ENCODE data around the gene ARL3. TPM values are rescaled to one million over a fixed set of nuclear protein-coding genes. Genes with fewer than 3 reads are reported as not detected.
"Not testable (repeated sequence)": the region's sequence is repeated elsewhere in the genome, so short reads cannot be mapped to it uniquely, and the experiment has no call there.

ARL3 gene
- total RNA-seq, 2 donors from 2014 or later = 3.2 to 3.7 TPM

- H3K4me3 Mint-ChIP-seq = peak overlapping the region; percentile 58
- H3K4me1 Mint-ChIP-seq = peaks cover 37% of the 10 kb centered on the region
- peaks cover 2% of the 10 kb centered on the region for H3K36me3 Mint-ChIP-seq (ENCODE audit: low read depth)
- DNase-seq (no peak), ATAC-seq (no peak)
- no peaks in the 10 kb centered on the region for H3K9me3 ChIP-seq (ENCODE audit: control insufficient read depth, low read length, poor library complexity, severe bottlenecking)
- H3K27ac Mint-ChIP-seq = peak overlapping the region; percentile 89
- H3K27me3 Mint-ChIP-seq = no peaks in the 10 kb centered on the region
Observed at GRCh38 chr10:102712089-102712488, 2.1 kb downstream of the ARL3 start.

GRCh38 chr10:102710609-102711008 lies 3.6 kb downstream of the ARL3 start:
- peak overlapping the region; percentile 60 for H3K4me3 Mint-ChIP-seq
- H3K4me1 Mint-ChIP-seq = peaks cover 40% of the 10 kb centered on the region
- peaks cover 2% of the 10 kb centered on the region for H3K36me3 Mint-ChIP-seq (ENCODE audit: low read depth)
- DNase-seq (no peak), ATAC-seq (no peak)
- no peaks in the 10 kb centered on the region for H3K27me3 Mint-ChIP-seq
- peak overlapping the region; percentile 89 for H3K27ac Mint-ChIP-seq
- no peaks in the 10 kb centered on the region for H3K9me3 ChIP-seq (ENCODE audit: control insufficient read depth, low read length, poor library complexity, severe bottlenecking)

- DNase-seq = no peak
- H3K36me3 Mint-ChIP-seq (ENCODE audit: low read depth) = no peaks in the 10 kb centered on the region
- no peak for ATAC-seq
- H3K9me3 ChIP-seq (ENCODE audit: control insufficient read depth, low read length, poor library complexity, severe bottlenecking) = no peaks in the 10 kb centered on the region
- H3K4me3 Mint-ChIP-seq = no peak overlapping the region
- H3K27me3 Mint-ChIP-seq = no peaks in the 10 kb centered on the region
- H3K27ac Mint-ChIP-seq = no peak overlapping the region
- peaks cover 21% of the 10 kb centered on the region for H3K4me1 Mint-ChIP-seq
Observed at GRCh38 chr10:102705531-102705930, 8.7 kb downstream of the ARL3 start.

- peaks cover 17% of the 10 kb centered on the region for H3K4me1 Mint-ChIP-seq
- no peak for ATAC-seq
- no peaks in the 10 kb centered on the region for H3K36me3 Mint-ChIP-seq (ENCODE audit: low read depth)
- no peak for DNase-seq
- H3K27me3 Mint-ChIP-seq = no peaks in the 10 kb centered on the region
- H3K9me3 ChIP-seq (ENCODE audit: control insufficient read depth, low read length, poor library complexity, severe bottlenecking) = no peaks in the 10 kb centered on the region
- H3K27ac Mint-ChIP-seq = no peak overlapping the region
- H3K4me3 Mint-ChIP-seq = no peak overlapping the region
Observed at GRCh38 chr10:102704915-102705314, 9.3 kb downstream of the ARL3 start.

- Mint-ChIP-seq H3K4me3 (no peak overlapping the region), H3K27me3 (no peaks in the 10 kb centered on the region), H3K27ac (no peak overlapping the region), H3K36me3 (ENCODE audit: low read depth) (peaks cover 2% of the 10 kb centered on the region), H3K4me1 (peaks cover 22% of the 10 kb centered on the region)
- DNase-seq = no peak
- ATAC-seq = no peak
- H3K9me3 ChIP-seq (ENCODE audit: control insufficient read depth, low read length, poor library complexity, severe bottlenecking) = no peaks in the 10 kb centered on the region
Observed at GRCh38 chr10:102702742-102703141, 11.5 kb downstream of the ARL3 start.

GRCh38 chr10:102701796-102702195 lies 12.4 kb downstream of the ARL3 start:
- Mint-ChIP-seq H3K27ac (no peak overlapping the region), H3K36me3 (ENCODE audit: low read depth) (peaks cover 6% of the 10 kb centered on the region), H3K4me1 (peaks cover 16% of the 10 kb centered on the region), H3K4me3 (no peak overlapping the region), H3K27me3 (no peaks in the 10 kb centered on the region)
- DNase-seq = no peak
- no peak for ATAC-seq
- H3K9me3 ChIP-seq (ENCODE audit: control insufficient read depth, low read length, poor library complexity, severe bottlenecking) = no peaks in the 10 kb centered on the region

GRCh38 chr10:102701272-102701671 lies 12.9 kb downstream of the ARL3 start:
- Mint-ChIP-seq H3K27me3 (no peaks in the 10 kb centered on the region), H3K36me3 (ENCODE audit: low read depth) (peaks cover 8% of the 10 kb centered on the region), H3K27ac (no peak overlapping the region), H3K4me3 (no peak overlapping the region), H3K4me1 (peaks cover 16% of the 10 kb centered on the region)
- no peaks in the 10 kb centered on the region for H3K9me3 ChIP-seq (ENCODE audit: control insufficient read depth, low read length, poor library complexity, severe bottlenecking)
- no peak for DNase-seq
- no peak for ATAC-seq

GRCh38 chr10:102698894-102699293 lies 15.3 kb downstream of the ARL3 start:
- peak overlapping the region; percentile 39 for H3K27ac Mint-ChIP-seq
- DNase-seq (no peak), ATAC-seq (no peak)
- no peaks in the 10 kb centered on the region for H3K27me3 Mint-ChIP-seq
- peaks cover 8% of the 10 kb centered on the region for H3K4me1 Mint-ChIP-seq
- peaks cover 8% of the 10 kb centered on the region for H3K36me3 Mint-ChIP-seq (ENCODE audit: low read depth)
- H3K4me3 Mint-ChIP-seq = no peak overlapping the region
- no peaks in the 10 kb centered on the region for H3K9me3 ChIP-seq (ENCODE audit: control insufficient read depth, low read length, poor library complexity, severe bottlenecking)

GRCh38 chr10:102696736-102697135 lies 17.5 kb downstream of the ARL3 start:
- H3K4me1 Mint-ChIP-seq = peaks cover 8% of the 10 kb centered on the region
- peak overlapping the region; percentile 79 for H3K27ac Mint-ChIP-seq
- no peak for ATAC-seq
- no peak for DNase-seq
- no peaks in the 10 kb centered on the region for H3K27me3 Mint-ChIP-seq
- H3K4me3 Mint-ChIP-seq = no peak overlapping the region
- peaks cover 8% of the 10 kb centered on the region for H3K36me3 Mint-ChIP-seq (ENCODE audit: low read depth)
- H3K9me3 ChIP-seq (ENCODE audit: control insufficient read depth, low read length, poor library complexity, severe bottlenecking) = no peaks in the 10 kb centered on the region

GRCh38 chr10:102695401-102695800 lies 18.8 kb downstream of the ARL3 start:
- H3K27ac Mint-ChIP-seq; H3K36me3 Mint-ChIP-seq (ENCODE audit: low read depth); H3K9me3 ChIP-seq (ENCODE audit: control insufficient read depth, low read length, poor library complexity, severe bottlenecking); H3K4me3 Mint-ChIP-seq; ATAC-seq; DNase-seq; H3K27me3 Mint-ChIP-seq; H3K4me1 Mint-ChIP-seq: not testable (repeated sequence)

GRCh38 chr10:102691285-102692066 lies 22.7 kb downstream of the ARL3 start:
- H3K27me3 Mint-ChIP-seq = no peaks in the 10 kb centered on the region
- peaks cover under 1% of the 10 kb centered on the region for H3K4me1 Mint-ChIP-seq
- no peak for DNase-seq
- peaks cover under 1% of the 10 kb centered on the region for H3K36me3 Mint-ChIP-seq (ENCODE audit: low read depth)
- H3K27ac Mint-ChIP-seq = no peak overlapping the region
- ATAC-seq = no peak
- H3K4me3 Mint-ChIP-seq = no peak overlapping the region
- H3K9me3 ChIP-seq (ENCODE audit: control insufficient read depth, low read length, poor library complexity, severe bottlenecking) = no peaks in the 10 kb centered on the region

- no peaks in the 10 kb centered on the region for H3K36me3 Mint-ChIP-seq (ENCODE audit: low read depth)
- H3K27ac Mint-ChIP-seq = peak overlapping the region; percentile 53
- H3K9me3 ChIP-seq (ENCODE audit: control insufficient read depth, low read length, poor library complexity, severe bottlenecking) = no peaks in the 10 kb centered on the region
- ATAC-seq (no peak), DNase-seq (no peak)
- peaks cover 10% of the 10 kb centered on the region for H3K4me1 Mint-ChIP-seq
- no peak overlapping the region for H3K4me3 Mint-ChIP-seq
- H3K27me3 Mint-ChIP-seq = no peaks in the 10 kb centered on the region
Observed at GRCh38 chr10:102683736-102684135, 30.5 kb downstream of the ARL3 start.

GRCh38 chr10:102682981-102683380 lies 31.2 kb downstream of the ARL3 start:
- Mint-ChIP-seq H3K4me3 (no peak overlapping the region), H3K4me1 (peaks cover 14% of the 10 kb centered on the region), H3K27me3 (no peaks in the 10 kb centered on the region), H3K27ac (peak overlapping the region; percentile 53), H3K36me3 (ENCODE audit: low read depth) (no peaks in the 10 kb centered on the region)
- no peak for ATAC-seq
- no peaks in the 10 kb centered on the region for H3K9me3 ChIP-seq (ENCODE audit: control insufficient read depth, low read length, poor library complexity, severe bottlenecking)
- no peak for DNase-seq

- Mint-ChIP-seq H3K36me3 (ENCODE audit: low read depth) (no peaks in the 10 kb centered on the region), H3K4me3 (no peak overlapping the region), H3K27ac (no peak overlapping the region), H3K4me1 (peaks cover 14% of the 10 kb centered on the region), H3K27me3 (no peaks in the 10 kb centered on the region)
- H3K9me3 ChIP-seq (ENCODE audit: control insufficient read depth, low read length, poor library complexity, severe bottlenecking) = no peaks in the 10 kb centered on the region
- DNase-seq = no peak
- ATAC-seq = peak; percentile 56
Observed at GRCh38 chr10:102682416-102682815, 31.8 kb downstream of the ARL3 start.

All from T-helper 17 cell (primary cell).